GM13977 (cell line): ENCODE results near the gene INSL3.
"Not testable (repeated sequence)": the region's sequence is repeated elsewhere in the genome, so short reads cannot be mapped to it uniquely, and the experiment has no call there.

Experiments
- DNase-seq: peaks from one replicate; pipeline ENCODE4 v3.0.0; 2012; ENCODE audit warnings: low spot score
- in situ Hi-C: fragments of 300-500 bp; cut with MboI; formaldehyde crosslinking; loops from one replicate; pipeline ENCODE4 v1.12.0; 2022; ENCODE audit warnings: low sequenced_read_pairs, low pct_unique_long_range_greater_than_20kb, mixed read lengths, inconsistent platforms; ENCODE audit not compliant: unreplicated experiment
- TF ChIP-seq, protein P1 (sequence below): IDR thresholded peaks from 2 replicates; pipeline ENCODE4 v1.5.1; 2012; ENCODE audit warnings: mild to moderate bottlenecking, control low read depth; ENCODE audit not compliant: insufficient read depth; ENCODE audit errors: extremely low read depth, missing control alignments

INSL3 gene

DNA sequence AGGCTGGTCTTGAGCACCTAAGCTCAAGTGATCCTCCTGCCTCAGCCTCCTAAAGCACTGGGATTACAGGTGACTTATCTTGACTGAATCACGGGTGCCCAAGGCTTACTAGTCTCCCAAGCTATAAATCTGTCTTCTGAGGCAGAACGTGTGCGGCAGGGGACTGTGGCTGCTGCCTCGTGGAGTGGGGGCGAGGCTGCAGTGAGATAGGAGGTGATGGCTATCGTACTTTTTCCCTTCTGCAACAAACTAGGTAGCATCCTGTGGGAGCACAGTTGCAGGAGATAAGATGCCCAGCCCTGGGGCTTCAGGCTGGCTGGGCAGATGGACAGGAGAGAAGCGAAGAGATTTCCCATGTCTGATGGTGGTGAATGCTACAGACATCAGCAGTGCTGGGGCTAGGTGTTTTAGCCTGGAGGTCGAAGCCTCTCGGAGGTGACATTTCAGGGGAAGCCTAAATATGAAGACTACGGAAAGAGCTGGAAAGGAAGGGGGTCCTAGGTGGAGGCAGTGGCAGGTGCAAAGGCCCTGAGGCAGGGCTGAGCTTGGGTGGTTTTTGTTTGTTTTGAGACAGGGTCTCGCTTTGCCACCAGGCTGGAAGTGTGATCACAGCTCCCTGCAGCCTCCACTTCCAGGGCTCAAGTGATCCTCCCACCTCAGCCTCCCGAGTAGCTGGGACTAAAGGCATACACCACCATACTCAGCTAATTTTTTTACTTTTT, 19.0 kb downstream of the INSL3 start:
- DNase-seq, result no peak
- TF ChIP-seq, protein P1, sequence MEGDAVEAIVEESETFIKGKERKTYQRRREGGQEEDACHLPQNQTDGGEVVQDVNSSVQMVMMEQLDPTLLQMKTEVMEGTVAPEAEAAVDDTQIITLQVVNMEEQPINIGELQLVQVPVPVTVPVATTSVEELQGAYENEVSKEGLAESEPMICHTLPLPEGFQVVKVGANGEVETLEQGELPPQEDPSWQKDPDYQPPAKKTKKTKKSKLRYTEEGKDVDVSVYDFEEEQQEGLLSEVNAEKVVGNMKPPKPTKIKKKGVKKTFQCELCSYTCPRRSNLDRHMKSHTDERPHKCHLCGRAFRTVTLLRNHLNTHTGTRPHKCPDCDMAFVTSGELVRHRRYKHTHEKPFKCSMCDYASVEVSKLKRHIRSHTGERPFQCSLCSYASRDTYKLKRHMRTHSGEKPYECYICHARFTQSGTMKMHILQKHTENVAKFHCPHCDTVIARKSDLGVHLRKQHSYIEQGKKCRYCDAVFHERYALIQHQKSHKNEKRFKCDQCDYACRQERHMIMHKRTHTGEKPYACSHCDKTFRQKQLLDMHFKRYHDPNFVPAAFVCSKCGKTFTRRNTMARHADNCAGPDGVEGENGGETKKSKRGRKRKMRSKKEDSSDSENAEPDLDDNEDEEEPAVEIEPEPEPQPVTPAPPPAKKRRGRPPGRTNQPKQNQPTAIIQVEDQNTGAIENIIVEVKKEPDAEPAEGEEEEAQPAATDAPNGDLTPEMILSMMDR, result no peak
- in situ Hi-C loops, result no loop called here

DNA sequence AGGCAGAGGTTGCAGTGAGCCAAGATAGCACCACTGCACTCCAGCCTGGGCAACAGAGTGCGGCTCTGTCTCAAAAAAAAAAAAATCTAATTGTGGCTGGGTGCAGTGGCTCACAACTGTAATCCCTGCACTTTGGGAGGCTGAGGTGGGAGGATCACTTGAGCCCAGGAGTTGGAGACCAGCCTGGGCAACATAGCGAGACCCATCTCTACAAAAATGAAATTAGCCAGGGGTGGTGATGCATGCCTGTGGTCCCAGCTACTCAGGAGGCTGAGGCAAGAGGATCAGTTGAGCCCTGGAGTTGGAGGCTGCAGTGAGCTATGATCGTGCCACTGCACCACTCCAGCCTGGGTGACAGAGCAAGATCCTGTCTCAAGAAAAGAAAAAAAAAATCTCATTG, 22.7 kb downstream of the INSL3 start:
- in situ Hi-C loops, DNase-seq: not testable (repeated sequence)

DNA sequence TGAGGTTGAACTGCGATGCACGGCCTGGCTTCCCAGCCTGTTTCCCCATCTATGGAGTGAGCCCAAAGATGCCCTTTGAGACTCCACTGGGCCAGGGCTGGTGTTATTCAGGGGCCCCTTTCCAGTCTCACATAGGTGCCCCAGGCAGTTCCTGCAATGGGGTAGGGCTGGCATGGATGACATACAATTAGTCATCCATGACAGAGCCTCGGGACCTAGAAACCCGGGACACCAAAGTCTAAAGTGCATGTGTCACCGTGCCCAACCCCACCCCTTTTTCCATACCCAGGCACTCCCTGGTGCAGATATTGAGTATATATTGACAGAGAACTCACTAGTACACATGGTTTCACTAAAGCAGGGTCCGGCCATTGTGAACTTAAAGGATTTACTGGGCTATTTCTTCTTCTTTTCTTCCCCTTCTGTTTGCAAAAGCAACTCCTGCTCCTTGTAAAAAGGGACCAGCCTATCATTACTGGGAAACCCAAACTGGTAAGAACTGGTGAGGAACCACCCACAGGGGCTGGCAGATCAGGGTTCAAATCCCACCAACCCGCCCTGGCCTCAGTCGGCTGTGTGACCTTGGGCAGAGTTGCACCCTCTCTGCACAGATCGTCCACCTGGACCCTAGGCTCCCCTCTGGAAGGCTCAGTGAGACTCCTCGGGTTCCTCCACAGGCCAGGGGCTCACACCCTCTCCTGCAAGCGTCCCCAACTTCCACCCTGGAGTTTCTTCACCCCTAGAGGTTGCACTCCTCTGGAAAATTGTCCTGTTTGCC, 23.7 kb downstream of the INSL3 start:
- no peak for DNase-seq
- TF ChIP-seq, protein P1, result no peak
- in situ Hi-C loops, result no loop called here

DNA sequence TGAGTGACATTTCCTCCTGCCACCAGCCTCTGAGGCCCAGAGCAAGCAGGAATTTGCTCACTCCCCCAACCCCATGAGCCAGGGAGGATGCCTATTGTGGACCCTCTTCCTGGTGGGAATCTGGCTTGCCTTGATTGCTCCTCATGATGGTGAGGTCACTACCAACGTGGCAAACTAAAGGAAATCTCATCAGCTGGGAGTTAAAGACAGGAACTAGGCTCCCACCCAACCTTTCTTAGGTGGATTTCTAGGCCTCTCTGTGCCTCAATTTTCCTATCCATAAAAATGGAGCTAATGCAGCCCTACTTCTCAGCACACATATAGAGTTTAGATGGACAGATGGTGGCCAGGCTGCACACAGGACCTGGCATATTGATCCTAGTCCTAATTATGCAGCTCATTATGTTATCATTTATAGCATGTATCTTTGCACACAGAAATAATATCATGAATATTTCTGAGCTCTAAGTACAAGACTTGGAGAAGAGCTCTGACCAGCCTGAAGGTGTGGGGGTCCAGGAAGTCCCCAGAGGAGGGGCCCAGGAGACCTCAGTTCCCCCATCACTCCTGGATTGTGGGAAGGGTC, 24.4 kb downstream of the INSL3 start:
- DNase-seq, result no peak
- in situ Hi-C loops, result no loop called here
- TF ChIP-seq, protein P1, result no peak

DNA sequence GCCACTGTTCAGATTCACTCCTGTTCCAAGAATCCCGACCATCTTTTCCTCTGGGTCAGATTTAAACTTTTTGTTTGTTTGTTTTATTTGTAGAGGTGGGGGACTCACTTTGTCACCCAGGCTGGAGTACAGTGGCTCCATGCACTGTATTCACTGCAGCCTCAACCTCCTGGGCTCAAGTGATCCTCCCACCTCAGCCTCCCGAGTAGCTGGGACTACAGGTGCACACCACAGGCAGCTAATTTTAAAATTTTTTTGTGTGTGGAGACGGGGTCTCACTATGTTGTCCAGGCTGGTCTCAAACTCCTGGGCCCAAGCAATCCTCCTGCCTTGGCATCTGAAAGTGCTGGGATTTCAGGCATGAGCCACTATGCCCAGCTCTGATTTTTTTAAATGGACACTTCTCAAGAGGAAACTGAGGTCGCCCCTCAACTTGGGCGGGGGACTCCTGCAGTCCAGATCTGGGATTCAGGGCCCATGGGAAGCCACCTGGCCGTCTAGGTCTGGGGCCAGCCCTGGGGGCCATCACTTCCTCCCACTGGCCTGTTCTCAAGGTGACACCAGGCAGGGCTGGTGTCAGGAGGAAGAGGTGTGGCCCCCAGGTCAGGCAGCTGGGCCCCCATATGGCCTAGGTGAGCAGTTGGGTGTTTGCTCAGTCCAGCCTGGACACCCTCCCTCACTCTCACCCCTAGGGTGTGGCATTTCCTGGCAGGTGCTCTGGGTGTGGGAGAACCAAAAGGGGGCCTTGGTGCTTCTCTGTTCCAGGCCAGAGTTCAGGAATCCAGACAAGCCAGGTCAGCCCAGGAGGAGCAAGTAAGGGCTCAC, 25.1 kb downstream of the INSL3 start:
- DNase-seq, result no peak
- TF ChIP-seq, protein P1, result no peak
- in situ Hi-C loops, result no loop called here

DNA sequence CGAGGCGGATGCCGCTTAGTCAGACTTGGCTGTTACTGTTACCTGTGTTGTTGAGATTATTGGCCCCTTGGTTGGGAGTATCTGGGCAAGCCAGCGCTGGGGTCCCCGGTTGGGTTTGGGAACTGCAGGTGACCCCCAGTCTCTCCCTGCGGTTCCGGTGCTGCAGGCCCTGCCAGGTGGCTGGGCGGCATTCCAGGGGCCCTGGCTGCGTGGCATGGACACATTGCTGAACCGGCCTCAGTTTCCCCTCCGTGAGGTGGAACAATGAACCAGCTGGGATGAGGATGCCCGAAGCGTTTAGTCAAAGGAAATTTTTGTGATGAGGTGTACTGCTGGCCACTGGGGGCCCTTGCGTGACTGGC, 25.8 kb downstream of the INSL3 start:
- TF ChIP-seq, protein P1, result no peak
- in situ Hi-C loops, result no loop called here
- no peak for DNase-seq
